HEK293 (cell line): ENCODE results near the gene PAM.

Source experiments
- SALL2 ChIP-seq: fragments of 450-650 bp; formaldehyde crosslinking; IDR thresholded peaks from 2 replicates; pipeline ENCODE4 v1.5.0; 2017; ENCODE audit warnings: missing biosample characterization, mild to moderate bottlenecking, missing genetic modification characterization, borderline replicate concordance
- TCF7L2 ChIP-seq: IDR thresholded peaks from 2 replicates; pipeline ENCODE4 v1.6.1; 2011; ENCODE audit warnings: low read depth, mild to moderate bottlenecking, inconsistent platforms, low read length, moderate library complexity, borderline replicate concordance
- ZFP3 ChIP-seq: fragments of 450-650 bp; formaldehyde crosslinking; IDR thresholded peaks from 2 replicates; pipeline ENCODE4 v1.5.1; 2016; ENCODE audit warnings: low read depth, missing biosample characterization, missing genetic modification characterization
- ZFP37 ChIP-seq: fragments of 450-650 bp; formaldehyde crosslinking; IDR thresholded peaks from 2 replicates; pipeline ENCODE4 v1.5.1; 2016; ENCODE audit warnings: missing biosample characterization, missing genetic modification characterization
- ZNF416 ChIP-seq: fragments of 450-650 bp; formaldehyde crosslinking; IDR thresholded peaks from 2 replicates; pipeline ENCODE4 v1.5.1; 2016; ENCODE audit warnings: missing biosample characterization, missing genetic modification characterization

DNA sequence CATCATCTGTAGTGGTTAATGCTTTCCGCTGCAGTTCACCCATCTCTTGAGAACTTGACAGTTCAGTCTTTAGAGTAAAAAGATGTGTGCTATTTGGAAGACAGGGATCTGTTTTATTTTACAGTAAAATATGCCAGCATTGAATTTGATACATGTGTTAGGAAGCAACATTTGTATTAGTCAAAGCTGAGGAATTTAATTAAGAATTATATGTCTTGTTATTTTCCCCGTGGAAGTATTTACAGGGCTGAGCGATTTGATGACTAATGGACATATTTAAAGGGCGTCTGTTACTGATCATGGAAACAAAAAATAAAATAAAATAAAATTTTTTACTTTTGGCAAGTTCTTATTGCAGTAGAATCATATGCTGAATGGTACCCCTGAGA, 101.3 kb downstream of the PAM start:
- no peak for TF ChIP-seq SALL2
- TF ChIP-seq ZFP37 (tag by site-specific recombination): no peak
- no peak for TF ChIP-seq ZNF416 (tag by site-specific recombination)
- TF ChIP-seq TCF7L2: no peak
- no peak for TF ChIP-seq ZFP3 (tag by site-specific recombination)
